Measurements from ENCODE around the gene SRSF5. TPM values are rescaled to one million over a fixed set of nuclear protein-coding genes. Genes with fewer than 3 reads are reported as not detected.

The SRSF5 gene
- total RNA-seq, 1 experiment from 2014 or later = 121 TPM

DNA sequence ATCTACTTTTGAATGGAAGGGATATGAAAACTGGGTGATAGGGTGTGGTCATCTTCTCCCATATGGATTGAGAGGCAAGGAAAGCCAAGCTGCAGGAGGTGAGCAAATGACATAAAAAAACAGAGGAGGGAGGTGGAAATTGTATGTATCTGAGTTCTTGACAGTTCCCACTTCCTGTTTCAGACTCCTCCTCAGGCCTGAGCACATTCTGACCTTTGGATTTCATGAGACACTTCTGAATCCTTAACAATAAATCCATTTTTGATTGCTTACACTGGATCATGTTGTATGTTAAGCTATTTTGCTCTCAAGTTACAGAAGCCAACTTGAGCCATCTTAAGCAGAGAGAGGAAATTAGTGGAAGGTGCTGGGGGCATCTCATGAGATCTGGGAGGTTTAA is 11.6 kb upstream of the SRSF5 start:
- Histone ChIP-seq H3K4me3 (no peak overlapping the region), H3K4me1 (replicated peaks) (no peaks in the 10 kb centered on the region), H3K9me3 (replicated peaks) (no peaks in the 10 kb centered on the region), H3K36me3 (no peaks in the 10 kb centered on the region), H3K27me3 (replicated peaks) (no peaks in the 10 kb centered on the region), H3K27ac (no peak overlapping the region)
- DNase-seq (ENCODE audit: low read depth in 1 of 2, low spot score in 2 of 2) = no peak

- H3K4me1 ChIP-seq (replicated peaks) = no peaks in the 10 kb centered on the region
- no peaks in the 10 kb centered on the region for H3K27me3 ChIP-seq (replicated peaks)
- H3K4me3 ChIP-seq = no peak overlapping the region
- no peak for DNase-seq (ENCODE audit: low read depth in 1 of 2, low spot score in 2 of 2)
- no peak overlapping the region for H3K27ac ChIP-seq
- no peaks in the 10 kb centered on the region for H3K9me3 ChIP-seq (replicated peaks)
- H3K36me3 ChIP-seq = no peaks in the 10 kb centered on the region
Observed at GRCh38 chr14:69755784-69756183, 11.2 kb upstream of the SRSF5 start.

GRCh38 chr14:69756298-69756697 is 10.6 kb upstream of the SRSF5 start:
- Histone ChIP-seq H3K27ac (no peak overlapping the region), H3K4me3 (no peak overlapping the region), H3K4me1 (replicated peaks) (no peaks in the 10 kb centered on the region), H3K9me3 (replicated peaks) (no peaks in the 10 kb centered on the region), H3K36me3 (no peaks in the 10 kb centered on the region), H3K27me3 (replicated peaks) (no peaks in the 10 kb centered on the region)
- DNase-seq (ENCODE audit: low read depth in 1 of 2, low spot score in 2 of 2) = no peak

DNA sequence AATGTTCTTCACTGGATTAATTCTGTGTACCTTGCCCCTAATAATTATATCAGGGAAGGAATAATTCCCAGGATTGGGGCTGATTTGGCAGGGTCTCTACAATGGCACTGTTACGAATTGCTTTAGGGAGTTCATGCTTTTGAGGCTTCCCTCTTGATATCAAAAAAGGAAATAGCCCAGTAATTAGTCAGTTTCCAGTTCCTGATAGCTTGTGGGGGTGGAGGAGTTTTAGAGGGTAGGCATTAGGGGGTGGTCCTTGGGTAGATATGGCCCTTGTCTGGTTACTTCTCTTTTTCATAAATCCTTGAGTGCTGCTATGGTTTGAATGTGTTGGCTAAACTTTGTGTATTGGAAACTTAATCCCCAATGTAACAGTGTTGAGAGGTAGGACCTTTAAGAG is 6.1 kb upstream of the SRSF5 start:
- Histone ChIP-seq H3K4me3 (no peak overlapping the region), H3K36me3 (no peaks in the 10 kb centered on the region), H3K9me3 (replicated peaks) (no peaks in the 10 kb centered on the region), H3K27me3 (replicated peaks) (no peaks in the 10 kb centered on the region), H3K27ac (no peak overlapping the region), H3K4me1 (replicated peaks) (no peaks in the 10 kb centered on the region)
- DNase-seq (ENCODE audit: low read depth in 1 of 2, low spot score in 2 of 2) = no peak

DNA sequence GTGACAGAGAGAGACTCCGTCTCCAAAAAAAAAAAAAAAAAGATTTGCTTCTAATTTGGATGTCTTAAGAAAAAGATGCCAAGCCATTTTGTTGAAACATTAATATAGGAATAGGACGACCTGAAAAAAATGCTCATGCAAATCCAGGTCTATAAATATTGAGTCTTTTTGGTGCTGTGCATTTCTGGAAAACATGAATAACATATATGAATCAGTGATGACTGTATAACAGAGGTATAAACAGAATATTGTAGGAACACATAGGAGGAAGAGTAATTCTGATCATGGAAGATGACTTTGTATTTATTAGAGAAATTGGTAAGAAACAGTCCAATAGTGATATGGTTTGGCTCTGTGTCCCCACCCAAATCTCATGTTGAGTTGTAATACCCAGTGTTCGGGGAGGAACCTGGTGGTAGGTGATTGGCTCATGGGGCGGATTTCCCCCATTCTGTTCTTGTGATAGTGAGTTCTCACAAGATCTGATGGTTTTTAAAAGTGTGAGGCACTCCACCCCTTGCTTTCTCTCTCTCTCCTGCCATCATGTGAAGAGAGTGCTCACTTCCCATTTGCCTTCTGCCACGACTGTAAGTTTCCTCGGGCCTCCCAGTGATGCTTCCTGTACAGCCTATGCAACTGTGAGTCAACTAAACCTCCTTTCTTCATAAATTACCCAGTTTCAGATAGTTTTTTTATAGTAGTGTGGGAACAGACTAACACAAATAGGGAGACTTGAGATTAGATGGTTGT is 3.0 kb upstream of the SRSF5 start:
- DNase-seq (ENCODE audit: low read depth in 1 of 2, low spot score in 2 of 2) = no peak
- H3K27ac ChIP-seq = no peak overlapping the region
- no peaks in the 10 kb centered on the region for H3K27me3 ChIP-seq (replicated peaks)
- H3K9me3 ChIP-seq (replicated peaks) = no peaks in the 10 kb centered on the region
- peaks cover 20% of the 10 kb centered on the region for H3K36me3 ChIP-seq
- peaks cover 11% of the 10 kb centered on the region for H3K4me1 ChIP-seq (replicated peaks)
- no peak overlapping the region for H3K4me3 ChIP-seq

GRCh38 chr14:69767369-69767999 is 542 bp downstream of the SRSF5 start:
- Histone ChIP-seq H3K4me3 (peak overlapping the region; percentile 90), H3K36me3 (peaks cover 56% of the 10 kb centered on the region), H3K27ac (peak overlapping the region; percentile 99), H3K9me3 (replicated peaks) (no peaks in the 10 kb centered on the region), H3K27me3 (replicated peaks) (no peaks in the 10 kb centered on the region), H3K4me1 (replicated peaks) (peaks cover 13% of the 10 kb centered on the region)
- DNase-seq (ENCODE audit: low read depth in 1 of 2, low spot score in 2 of 2) = peak; percentile 87 to 88

- Histone ChIP-seq H3K4me3 (peak overlapping the region; percentile 90), H3K27ac (no peak overlapping the region), H3K9me3 (replicated peaks) (no peaks in the 10 kb centered on the region), H3K27me3 (replicated peaks) (no peaks in the 10 kb centered on the region), H3K36me3 (peaks cover 70% of the 10 kb centered on the region), H3K4me1 (replicated peaks) (peaks cover 13% of the 10 kb centered on the region)
- no peak for DNase-seq (ENCODE audit: low read depth in 1 of 2, low spot score in 2 of 2)
Observed at GRCh38 chr14:69768873-69769272, 1.9 kb downstream of the SRSF5 start.

DNA sequence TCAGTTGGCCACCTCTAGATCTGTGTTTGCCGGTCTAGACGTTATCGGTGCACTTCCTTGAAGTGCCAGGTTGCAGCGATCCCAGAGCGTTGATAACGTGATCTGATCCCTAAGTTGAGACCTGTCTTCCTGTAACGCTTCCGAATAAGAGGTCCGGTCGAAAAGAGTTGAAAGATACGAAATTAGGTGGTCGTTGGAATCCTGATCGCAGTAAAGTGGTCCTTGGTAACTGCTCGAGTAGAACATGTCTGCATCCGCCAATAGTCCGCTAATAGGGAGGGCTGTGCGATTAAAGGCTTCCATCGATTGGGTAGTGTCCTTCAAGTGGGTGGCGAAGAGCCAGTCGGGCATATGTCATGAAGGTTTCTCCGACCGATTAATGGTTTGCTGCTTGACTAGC is 2.7 kb downstream of the SRSF5 start:
- Histone ChIP-seq H3K4me1 (replicated peaks) (peaks cover 13% of the 10 kb centered on the region), H3K36me3 (peaks cover 77% of the 10 kb centered on the region), H3K27me3 (replicated peaks) (no peaks in the 10 kb centered on the region), H3K27ac (no peak overlapping the region), H3K9me3 (replicated peaks) (no peaks in the 10 kb centered on the region), H3K4me3 (no peak overlapping the region)
- DNase-seq (ENCODE audit: low read depth in 1 of 2, low spot score in 2 of 2) = no peak

- Histone ChIP-seq H3K36me3 (peaks cover 87% of the 10 kb centered on the region), H3K27me3 (replicated peaks) (no peaks in the 10 kb centered on the region), H3K27ac (no peak overlapping the region), H3K4me1 (replicated peaks) (peaks cover 13% of the 10 kb centered on the region), H3K4me3 (no peak overlapping the region), H3K9me3 (replicated peaks) (no peaks in the 10 kb centered on the region)
- DNase-seq (ENCODE audit: low read depth in 1 of 2, low spot score in 2 of 2) = no peak
Observed at GRCh38 chr14:69770559-69770958, 3.6 kb downstream of the SRSF5 start.

DNA sequence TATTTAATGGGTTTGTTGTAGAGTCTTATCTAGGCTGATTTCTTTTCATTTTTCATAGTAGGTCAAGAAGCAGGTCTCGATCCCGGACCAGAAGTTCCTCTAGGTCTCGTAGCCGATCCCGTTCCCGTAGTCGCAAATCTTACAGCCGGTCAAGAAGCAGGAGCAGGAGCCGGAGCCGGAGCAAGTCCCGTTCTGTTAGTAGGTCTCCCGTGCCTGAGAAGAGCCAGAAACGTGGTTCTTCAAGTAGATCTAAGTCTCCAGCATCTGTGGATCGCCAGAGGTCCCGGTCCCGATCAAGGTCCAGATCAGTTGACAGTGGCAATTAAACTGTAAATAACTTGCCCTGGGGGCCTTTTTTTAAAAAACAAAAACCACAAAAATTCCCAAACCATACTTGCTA is 4.2 kb downstream of the SRSF5 start:
- Histone ChIP-seq H3K27ac (no peak overlapping the region), H3K27me3 (replicated peaks) (no peaks in the 10 kb centered on the region), H3K4me1 (replicated peaks) (peaks cover 13% of the 10 kb centered on the region), H3K4me3 (no peak overlapping the region), H3K9me3 (replicated peaks) (no peaks in the 10 kb centered on the region), H3K36me3 (peaks cover 92% of the 10 kb centered on the region)
- no peak for DNase-seq (ENCODE audit: low read depth in 1 of 2, low spot score in 2 of 2)

DNA sequence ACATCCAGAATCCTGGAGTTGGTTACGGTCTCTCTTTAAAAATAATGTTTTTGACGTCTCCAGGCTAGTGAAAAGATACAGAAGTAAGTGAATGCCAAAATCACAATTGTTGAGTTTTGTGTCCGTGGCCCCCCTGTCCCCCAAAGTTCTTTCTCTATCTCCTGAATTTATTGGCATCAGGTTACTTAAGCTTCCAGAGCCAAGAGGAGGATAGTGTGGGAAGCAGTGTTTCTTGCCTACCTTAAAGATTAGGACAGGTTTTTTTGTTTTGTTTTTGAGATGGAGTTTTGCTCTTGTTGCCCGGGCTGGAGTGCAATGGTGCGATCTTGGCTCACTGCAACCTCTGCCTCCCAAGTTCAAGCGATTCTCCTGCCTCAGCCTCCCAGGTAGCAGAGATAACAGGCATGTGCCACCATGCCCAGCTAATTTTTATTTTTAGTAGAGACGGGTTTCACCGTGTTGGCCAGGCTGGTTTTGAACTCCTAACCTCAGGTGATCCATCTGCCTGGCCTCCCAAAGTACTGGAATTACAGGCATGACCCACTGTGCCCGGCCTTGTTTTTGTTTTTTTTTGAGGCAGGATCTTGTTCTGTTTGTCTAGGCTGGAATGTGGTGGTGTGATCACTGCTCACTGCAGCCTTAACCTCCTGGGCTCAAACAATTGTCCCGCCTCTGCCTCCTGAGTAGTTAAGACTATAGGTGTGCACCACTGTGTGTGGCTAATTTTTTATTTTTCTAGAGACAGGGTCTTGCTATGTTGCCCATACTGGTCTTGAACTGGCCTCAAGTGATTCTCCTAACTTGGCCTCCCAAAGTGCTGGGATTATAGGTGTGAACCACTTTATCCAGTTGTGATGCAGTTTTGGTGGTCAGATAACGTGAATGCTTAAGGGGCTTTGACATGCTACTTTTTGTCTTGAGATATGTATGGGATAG is 5.4 kb downstream of the SRSF5 start:
- peaks cover 8% of the 10 kb centered on the region for H3K4me1 ChIP-seq (replicated peaks)
- no peaks in the 10 kb centered on the region for H3K27me3 ChIP-seq (replicated peaks)
- DNase-seq (ENCODE audit: low read depth in 1 of 2, low spot score in 2 of 2) = no peak
- no peak overlapping the region for H3K27ac ChIP-seq
- H3K9me3 ChIP-seq (replicated peaks) = no peaks in the 10 kb centered on the region; the same call in 1 of the 2 replicates
- peaks cover 100% of the 10 kb centered on the region for H3K36me3 ChIP-seq
- H3K4me3 ChIP-seq = no peak overlapping the region

- Histone ChIP-seq H3K27me3 (replicated peaks) (no peaks in the 10 kb centered on the region), H3K9me3 (replicated peaks) (no peaks in the 10 kb centered on the region; the same call in 1 of the 2 replicates), H3K36me3 (peaks cover 100% of the 10 kb centered on the region), H3K4me1 (replicated peaks) (peaks cover 4% of the 10 kb centered on the region), H3K4me3 (no peak overlapping the region), H3K27ac (no peak overlapping the region)
- DNase-seq (ENCODE audit: low read depth in 1 of 2, low spot score in 2 of 2) = no peak
Observed at GRCh38 chr14:69773571-69774276, 6.8 kb downstream of the SRSF5 start.

- DNase-seq (ENCODE audit: low read depth in 1 of 2, low spot score in 2 of 2) = no peak
- H3K9me3 ChIP-seq (replicated peaks) = no peaks in the 10 kb centered on the region; the same call in 1 of the 2 replicates
- peaks cover 98% of the 10 kb centered on the region for H3K36me3 ChIP-seq
- H3K27ac ChIP-seq = no peak overlapping the region
- no peaks in the 10 kb centered on the region for H3K27me3 ChIP-seq (replicated peaks)
- H3K4me1 ChIP-seq (replicated peaks) = no peaks in the 10 kb centered on the region
- no peak overlapping the region for H3K4me3 ChIP-seq
Observed at GRCh38 chr14:69775012-69775411, 8.1 kb downstream of the SRSF5 start.

Data from SJSA1 (cell line).